HAP-1 (cell line): ENCODE results near the gene KCNN3.
A peak's percentile ranks its signal among the peaks of the same experiment; 100 is the strongest.

Experiments
- DNase-seq, 2 experiments: peaks; one replicate each; pipeline ENCODE4 v3.0.0-alpha.2; 2016 to 2020; ENCODE audit warnings: low spot score in 2 of 2
- H3K27me3 ChIP-seq: fragments of 250-450 bp; sonication (Bioruptor Pico); 2 replicates; pipeline ENCODE4 v1.5.1; 2020; ENCODE audit warnings: low read depth, mild to moderate bottlenecking, moderate library complexity
- H3K36me3 ChIP-seq: fragments of 250-450 bp; sonication (Bioruptor Pico); replicated peaks from 2 replicates; pipeline ENCODE4 v1.5.1; 2020; ENCODE audit warnings: mild to moderate bottlenecking
- H3K4me1 ChIP-seq: fragments of 250-450 bp; sonication (Bioruptor Pico); 2 replicates; pipeline ENCODE4 v1.5.1; 2020; ENCODE audit warnings: mild to moderate bottlenecking
- H3K4me3 ChIP-seq: fragments of 250-450 bp; sonication (Bioruptor Pico); 2 replicates; pipeline ENCODE4 v1.5.1; 2020; ENCODE audit warnings: mild to moderate bottlenecking, moderate library complexity
- H3K9me3 ChIP-seq: fragments of 250-450 bp; sonication (Bioruptor Pico); 2 replicates; pipeline ENCODE4 v1.5.1; 2020; ENCODE audit warnings: mild to moderate bottlenecking, moderate library complexity
- in situ Hi-C: fragments of 300-500 bp; cut with MboI; formaldehyde crosslinking; loops from 3 replicates; pipeline ENCODE4 v1.14.3; 2020; ENCODE audit warnings: low sequenced_read_pairs, inconsistent platforms, mixed read lengths

The KCNN3 gene

GRCh38 chr1:154758346-154758745, 111.7 kb downstream of the KCNN3 start:
- no peaks in the 10 kb centered on the region for H3K36me3 ChIP-seq
- no peaks in the 10 kb centered on the region for H3K9me3 ChIP-seq
- in situ Hi-C loops: no loop called here
- DNase-seq: no peak
- peaks cover 2% of the 10 kb centered on the region; the same call in 1 of the 2 replicates for H3K4me1 ChIP-seq
- no peak overlapping the region for H3K4me3 ChIP-seq
- H3K27me3 ChIP-seq: peaks cover 2% of the 10 kb centered on the region; the same call in 1 of the 2 replicates

- DNase-seq: no peak
- in situ Hi-C loops: no loop called here
- Histone ChIP-seq H3K4me3 (no peak overlapping the region), H3K4me1 (peaks cover 2% of the 10 kb centered on the region; the same call in 1 of the 2 replicates), H3K36me3 (no peaks in the 10 kb centered on the region), H3K9me3 (no peaks in the 10 kb centered on the region), H3K27me3 (peaks cover 2% of the 10 kb centered on the region; the same call in 1 of the 2 replicates)
Observed at GRCh38 chr1:154756793-154757548, 113.1 kb downstream of the KCNN3 start.

- no peaks in the 10 kb centered on the region for H3K36me3 ChIP-seq
- H3K4me1 ChIP-seq: peaks cover 2% of the 10 kb centered on the region; the same call in 1 of the 2 replicates
- H3K4me3 ChIP-seq: no peak overlapping the region
- H3K9me3 ChIP-seq: no peaks in the 10 kb centered on the region
- no peak for DNase-seq
- H3K27me3 ChIP-seq: peaks cover 2% of the 10 kb centered on the region; the same call in 1 of the 2 replicates
- in situ Hi-C loops: no loop called here
Observed at GRCh38 chr1:154755858-154756730, 114.0 kb downstream of the KCNN3 start.

GRCh38 chr1:154753426-154753825, 116.7 kb downstream of the KCNN3 start:
- Histone ChIP-seq H3K4me3 (no peak overlapping the region), H3K9me3 (no peaks in the 10 kb centered on the region), H3K36me3 (no peaks in the 10 kb centered on the region)

GRCh38 chr1:154752273-154753030, 117.6 kb downstream of the KCNN3 start:
- Histone ChIP-seq H3K36me3 (no peaks in the 10 kb centered on the region), H3K9me3 (no peaks in the 10 kb centered on the region), H3K27me3 (peaks cover 13% of the 10 kb centered on the region; the same call in 1 of the 2 replicates), H3K4me3 (no peak overlapping the region), H3K4me1 (no peaks in the 10 kb centered on the region)
- in situ Hi-C loops: no loop called here
- DNase-seq: no peak

More at GRCh38 chr1:154753426-154753825, 116.7 kb downstream of the KCNN3 start:
- no peak for DNase-seq
- H3K27me3 ChIP-seq: peaks cover 3% of the 10 kb centered on the region; the same call in 1 of the 2 replicates
- in situ Hi-C loops: no loop called here
- no peaks in the 10 kb centered on the region for H3K4me1 ChIP-seq

- no peaks in the 10 kb centered on the region for H3K36me3 ChIP-seq
- peaks cover 15% of the 10 kb centered on the region; the same call in 1 of the 2 replicates for H3K27me3 ChIP-seq
- DNase-seq: no peak
- H3K4me3 ChIP-seq: no peak overlapping the region
- in situ Hi-C loops: no loop called here
- H3K9me3 ChIP-seq: no peaks in the 10 kb centered on the region
- no peaks in the 10 kb centered on the region for H3K4me1 ChIP-seq
Observed at GRCh38 chr1:154751690-154752089, 118.4 kb downstream of the KCNN3 start.

GRCh38 chr1:154750681-154751665, 119.1 kb downstream of the KCNN3 start:
- H3K27me3 ChIP-seq: peaks cover 15% of the 10 kb centered on the region; the same call in 1 of the 2 replicates
- no peaks in the 10 kb centered on the region for H3K9me3 ChIP-seq
- no peaks in the 10 kb centered on the region for H3K36me3 ChIP-seq
- H3K4me1 ChIP-seq: no peaks in the 10 kb centered on the region
- DNase-seq: no peak
- no peak overlapping the region for H3K4me3 ChIP-seq
- in situ Hi-C loops: no loop called here

GRCh38 chr1:154749078-154749760, 120.9 kb downstream of the KCNN3 start:
- DNase-seq: peak in 1 of 2 experiments; percentile 55
- Histone ChIP-seq H3K36me3 (no peaks in the 10 kb centered on the region), H3K4me1 (peaks cover 8% of the 10 kb centered on the region; the same call in 1 of the 2 replicates), H3K9me3 (no peaks in the 10 kb centered on the region), H3K4me3 (no peak overlapping the region), H3K27me3 (peaks cover 12% of the 10 kb centered on the region; the same call in 1 of the 2 replicates)
- in situ Hi-C loops: no loop called here

- no peak for DNase-seq
- Histone ChIP-seq H3K4me3 (no peak overlapping the region), H3K27me3 (peaks cover 12% of the 10 kb centered on the region; the same call in 1 of the 2 replicates), H3K36me3 (no peaks in the 10 kb centered on the region), H3K9me3 (no peaks in the 10 kb centered on the region), H3K4me1 (peaks cover 8% of the 10 kb centered on the region; the same call in 1 of the 2 replicates)
- in situ Hi-C loops: no loop called here
Observed at GRCh38 chr1:154748405-154748775, 121.7 kb downstream of the KCNN3 start.

GRCh38 chr1:154747740-154748404, 122.2 kb downstream of the KCNN3 start:
- Histone ChIP-seq H3K4me1 (peaks cover 8% of the 10 kb centered on the region; the same call in 1 of the 2 replicates), H3K27me3 (peaks cover 12% of the 10 kb centered on the region; the same call in 1 of the 2 replicates), H3K36me3 (no peaks in the 10 kb centered on the region), H3K9me3 (no peaks in the 10 kb centered on the region), H3K4me3 (no peak overlapping the region)
- DNase-seq: no peak
- in situ Hi-C loops: no loop called here

GRCh38 chr1:154747380-154747739, 122.7 kb downstream of the KCNN3 start:
- DNase-seq: no peak
- no peaks in the 10 kb centered on the region for H3K36me3 ChIP-seq
- peaks cover 12% of the 10 kb centered on the region; the same call in 1 of the 2 replicates for H3K27me3 ChIP-seq
- peaks cover 8% of the 10 kb centered on the region; the same call in 1 of the 2 replicates for H3K4me1 ChIP-seq
- H3K4me3 ChIP-seq: no peak overlapping the region
- H3K9me3 ChIP-seq: no peaks in the 10 kb centered on the region
- in situ Hi-C loops: no loop called here
